ENCODE measurements around the gene CORO6. TPM values are rescaled to one million over a fixed set of nuclear protein-coding genes. Genes with fewer than 3 reads are reported as not detected.

Gene CORO6
- total and polyA plus RNA-seq, 2 of the 13 experiments (the other 11 are each of a cell fraction or from before 2014, with no cell fraction given) = 0.42 to 0.82 TPM

GRCh38 chr17:29589524-29590410 is 32.9 kb downstream of the CORO6 start, which contains the start of gene GIT1 (continued):
- TF ChIP-seq PBX3 (CRISPR knock-in tag; IDR thresholded peaks at IDR 0.05; ENCODE audit: borderline replicate concordance) = no peak
- no peak for TF ChIP-seq ZNF17 (CRISPR knock-in tag; IDR thresholded peaks at IDR 0.05)
- no peak for TF ChIP-seq SKI (IDR thresholded peaks at IDR 0.05; ENCODE audit: partially characterized antibody)
- peak; percentile 49; the same call in 1 of the 2 replicates for TF ChIP-seq ZNF337 (CRISPR knock-in tag; IDR thresholded peaks at IDR 0.05; ENCODE audit: borderline replicate concordance, low read depth)
- TF ChIP-seq ZNF34 (CRISPR knock-in tag; IDR thresholded peaks at IDR 0.05; ENCODE audit: borderline replicate concordance) = no peak
- TF ChIP-seq ARHGAP35 (CRISPR knock-in tag; IDR thresholded peaks at IDR 0.05; ENCODE audit: borderline replicate concordance) = no peak; the same call in 1 of the 2 replicates
- TF ChIP-seq CBX1 (IDR thresholded peaks at IDR 0.05; ENCODE audit: low read depth) = no peak
- TF ChIP-seq CSRNP2 (CRISPR knock-in tag; conservative IDR thresholded peaks at IDR 0.05; ENCODE audit: low read depth) = no peak
- no peak for TF ChIP-seq DZIP1 (CRISPR knock-in tag; IDR thresholded peaks at IDR 0.05)
- no peak for TF ChIP-seq NBN (conservative IDR thresholded peaks at IDR 0.05)
- TF ChIP-seq TFE3 (CRISPR knock-in tag; IDR thresholded peaks at IDR 0.05) = no peak
- TF ChIP-seq ZNF792 (CRISPR knock-in tag; IDR thresholded peaks at IDR 0.05) = no peak
- peak; percentile 99 for TF ChIP-seq ZFP91 (CRISPR knock-in tag; IDR thresholded peaks at IDR 0.05; ENCODE audit: borderline replicate concordance)
- no peak for TF ChIP-seq ZNF121 (CRISPR knock-in tag; IDR thresholded peaks at IDR 0.05)
- no peak for TF ChIP-seq CENPT (CRISPR knock-in tag; IDR thresholded peaks at IDR 0.05; ENCODE audit: low read depth)
- no peak for TF ChIP-seq ATAD3A (CRISPR knock-in tag; IDR thresholded peaks at IDR 0.05)
- TF ChIP-seq ZNF18 (CRISPR knock-in tag; IDR thresholded peaks at IDR 0.05; ENCODE audit: insufficient replicate concordance) = no peak
